GM18511 (cell line): ENCODE data around the gene LCOR.
A peak's percentile ranks its signal among the peaks of the same experiment; 100 is the strongest.
"Not testable (repeated sequence)": the region's sequence is repeated elsewhere in the genome, so short reads cannot be mapped to it uniquely, and the experiment has no call there.

ENCODE experiments used
- ATAC-seq: cut with Tn5 transposase; IDR thresholded peaks from one replicate; pipeline ENCODE4 v1.9.1; 2021; ENCODE audit warnings: mild to moderate bottlenecking, moderate library complexity; ENCODE audit not compliant: unreplicated experiment

The LCOR gene

GRCh38 chr10:96924861-96925260, 92.8 kb downstream of the LCOR start:
- no peak for ATAC-seq

- ATAC-seq = no peak
Measured at GRCh38 chr10:96930469-96930868, 98.4 kb downstream of the LCOR start.

GRCh38 chr10:96935148-96935547, 103.0 kb downstream of the LCOR start:
- ATAC-seq = no peak

GRCh38 chr10:96935810-96936209, 103.7 kb downstream of the LCOR start:
- ATAC-seq = no peak

GRCh38 chr10:96943161-96943560, 111.1 kb downstream of the LCOR start:
- not testable (repeated sequence) for ATAC-seq

- no peak for ATAC-seq
Measured at GRCh38 chr10:96947036-96947435, 114.9 kb downstream of the LCOR start.

- no peak for ATAC-seq
Measured at GRCh38 chr10:96949039-96949683, 117.1 kb downstream of the LCOR start.

GRCh38 chr10:96951954-96952353, 119.9 kb downstream of the LCOR start:
- no peak for ATAC-seq

- no peak for ATAC-seq
Measured at GRCh38 chr10:96955794-96956193, 123.7 kb downstream of the LCOR start.

- no peak for ATAC-seq
Measured at GRCh38 chr10:96958071-96958470, 126.0 kb downstream of the LCOR start.

- no peak for ATAC-seq
Measured at GRCh38 chr10:96959733-96960132, 127.6 kb downstream of the LCOR start.

- no peak for ATAC-seq
Measured at GRCh38 chr10:96960872-96961271, 128.8 kb downstream of the LCOR start.

- no peak for ATAC-seq
Measured at GRCh38 chr10:96964131-96964530, 132.0 kb downstream of the LCOR start.

GRCh38 chr10:96967847-96968246, 135.7 kb downstream of the LCOR start:
- no peak for ATAC-seq

- no peak for ATAC-seq
Measured at GRCh38 chr10:96968682-96969423, 136.8 kb downstream of the LCOR start.

- no peak for ATAC-seq
Measured at GRCh38 chr10:96971324-96971723, 139.2 kb downstream of the LCOR start.

GRCh38 chr10:96972264-96972663, 140.2 kb downstream of the LCOR start:
- no peak for ATAC-seq

GRCh38 chr10:96973809-96974747, 142.0 kb downstream of the LCOR start:
- ATAC-seq = no peak

- no peak for ATAC-seq
Measured at GRCh38 chr10:96975136-96975535, 143.0 kb downstream of the LCOR start.

GRCh38 chr10:96978621-96979154, 146.6 kb downstream of the LCOR start:
- ATAC-seq = peak; percentile 78
